ENCODE data around the gene CIDEC.

GRCh38 chr3:9915254-9916141 is 35.4 kb upstream of the CIDEC start:
- TF ChIP-seq MAZ (IDR thresholded peaks at IDR 0.05; ENCODE audit: borderline replicate concordance, low read depth, low read length) = no peak
- TF ChIP-seq, protein P1, sequence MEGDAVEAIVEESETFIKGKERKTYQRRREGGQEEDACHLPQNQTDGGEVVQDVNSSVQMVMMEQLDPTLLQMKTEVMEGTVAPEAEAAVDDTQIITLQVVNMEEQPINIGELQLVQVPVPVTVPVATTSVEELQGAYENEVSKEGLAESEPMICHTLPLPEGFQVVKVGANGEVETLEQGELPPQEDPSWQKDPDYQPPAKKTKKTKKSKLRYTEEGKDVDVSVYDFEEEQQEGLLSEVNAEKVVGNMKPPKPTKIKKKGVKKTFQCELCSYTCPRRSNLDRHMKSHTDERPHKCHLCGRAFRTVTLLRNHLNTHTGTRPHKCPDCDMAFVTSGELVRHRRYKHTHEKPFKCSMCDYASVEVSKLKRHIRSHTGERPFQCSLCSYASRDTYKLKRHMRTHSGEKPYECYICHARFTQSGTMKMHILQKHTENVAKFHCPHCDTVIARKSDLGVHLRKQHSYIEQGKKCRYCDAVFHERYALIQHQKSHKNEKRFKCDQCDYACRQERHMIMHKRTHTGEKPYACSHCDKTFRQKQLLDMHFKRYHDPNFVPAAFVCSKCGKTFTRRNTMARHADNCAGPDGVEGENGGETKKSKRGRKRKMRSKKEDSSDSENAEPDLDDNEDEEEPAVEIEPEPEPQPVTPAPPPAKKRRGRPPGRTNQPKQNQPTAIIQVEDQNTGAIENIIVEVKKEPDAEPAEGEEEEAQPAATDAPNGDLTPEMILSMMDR (IDR thresholded peaks at IDR 0.05) = no peak
- TF ChIP-seq CHD2 (IDR thresholded peaks at IDR 0.05; ENCODE audit: low read length, partially characterized antibody) = no peak
- no peak for TF ChIP-seq SMC3 (IDR thresholded peaks at IDR 0.05)
- TF ChIP-seq ZFP36 (IDR thresholded peaks at IDR 0.05; ENCODE audit: borderline replicate concordance, partially characterized antibody) = no peak
- no peak; the same call in none of the 2 replicates for TF ChIP-seq POLR2A (IDR thresholded peaks at IDR 0.05; ENCODE audit: low read length)
- no peak for TF ChIP-seq CEBPB (IDR thresholded peaks at IDR 0.05)
- no peak for TF ChIP-seq POLR2AphosphoS2 (conservative IDR thresholded peaks at IDR 0.05; ENCODE audit: low read length)
- no peak for TF ChIP-seq NR3C1 (IDR thresholded peaks at IDR 0.05)
